NCI-H128 (cell line): ENCODE results near the gene PSG11.
"Not testable (repeated sequence)": the region's sequence is repeated elsewhere in the genome, so short reads cannot be mapped to it uniquely, and the experiment has no call there.

Source experiments
- DNase-seq: peaks from one replicate; lab custom pipeline; 2025; ENCODE audit not compliant: unreplicated experiment; lab: John Stamatoyannopoulos, UW

PSG11 gene

GRCh38 chr19:43026369-43026768 is at the start of gene PSG11:
TSS of gene PSG11 (minus strand) at chr19:43026469. CDS start at chr19:43026372, 97 bp downstream.
- not testable (repeated sequence) for DNase-seq

GRCh38 chr19:43062418-43062817 is 36.1 kb upstream of the PSG11 start:
- DNase-seq, result not testable (repeated sequence)

GRCh38 chr19:43061326-43061725 is 35.1 kb upstream of the PSG11 start:
- not testable (repeated sequence) for DNase-seq

- not testable (repeated sequence) for DNase-seq
These were observed 34.0 kb upstream of the PSG11 start for GRCh38 chr19:43060254-43060653.

GRCh38 chr19:43059482-43059881 is 33.2 kb upstream of the PSG11 start:
- DNase-seq, result not testable (repeated sequence)

GRCh38 chr19:43058440-43058839 is 32.2 kb upstream of the PSG11 start:
- DNase-seq, result not testable (repeated sequence)

- not testable (repeated sequence) for DNase-seq
These were observed 21.7 kb upstream of the PSG11 start for GRCh38 chr19:43047966-43048365.

- DNase-seq, result not testable (repeated sequence)
These were observed 20.3 kb upstream of the PSG11 start for GRCh38 chr19:43046578-43046977.

GRCh38 chr19:43043492-43044180 is 17.4 kb upstream of the PSG11 start:
- DNase-seq, result not testable (repeated sequence)

- not testable (repeated sequence) for DNase-seq
These were observed 5.4 kb upstream of the PSG11 start for GRCh38 chr19:43031645-43032044.

- no peak for DNase-seq
These were observed 2.6 kb upstream of the PSG11 start for GRCh38 chr19:43028866-43029265.

GRCh38 chr19:43027985-43028384 is 1.7 kb upstream of the PSG11 start:
- not testable (repeated sequence) for DNase-seq

- not testable (repeated sequence) for DNase-seq
These were observed 792 bp upstream of the PSG11 start for GRCh38 chr19:43027061-43027460.

GRCh38 chr19:43022098-43022497 is 4.2 kb downstream of the PSG11 start:
- not testable (repeated sequence) for DNase-seq

- not testable (repeated sequence) for DNase-seq
These were observed 4.6 kb downstream of the PSG11 start for GRCh38 chr19:43021629-43022028.

- not testable (repeated sequence) for DNase-seq
These were observed 6.7 kb downstream of the PSG11 start for GRCh38 chr19:43019588-43019987.

- not testable (repeated sequence) for DNase-seq
These were observed 20.4 kb downstream of the PSG11 start for GRCh38 chr19:43005841-43006240.

GRCh38 chr19:43004846-43005245 is 21.4 kb downstream of the PSG11 start:
- not testable (repeated sequence) for DNase-seq

GRCh38 chr19:43003634-43004033 is 22.6 kb downstream of the PSG11 start:
- not testable (repeated sequence) for DNase-seq

GRCh38 chr19:43002948-43003347 is 23.3 kb downstream of the PSG11 start:
- DNase-seq, result not testable (repeated sequence)

GRCh38 chr19:42996161-42996560 is 30.1 kb downstream of the PSG11 start:
- not testable (repeated sequence) for DNase-seq

GRCh38 chr19:42992029-42992604 is 34.2 kb downstream of the PSG11 start:
- not testable (repeated sequence) for DNase-seq
